NB4 (cell line): ENCODE measurements around the gene SELPLG.

Experiments
- MYC ChIP-seq: IDR thresholded peaks from 2 replicates; pipeline ENCODE4 v1.6.1; 2011; ENCODE audit warnings: low read depth, low read length
- POLR2A ChIP-seq: IDR thresholded peaks from 2 replicates; pipeline ENCODE4 v1.6.1; 2011; ENCODE audit warnings: mild to moderate bottlenecking; ENCODE audit not compliant: insufficient read length; ENCODE audit errors: extremely low read depth
- TF ChIP-seq, protein P1 (sequence below): IDR thresholded peaks from one replicate; pipeline ENCODE4 v1.5.1; 2012; ENCODE audit warnings: low read depth, low read length
- TF ChIP-seq, protein P2 (sequence below): IDR thresholded peaks from 2 replicates; pipeline ENCODE4 v1.6.1; 2011; ENCODE audit warnings: low read depth, low read length

GRCh38 chr12:108606492-108606891, 27.2 kb downstream of the SELPLG start:
- TF ChIP-seq, protein P1, sequence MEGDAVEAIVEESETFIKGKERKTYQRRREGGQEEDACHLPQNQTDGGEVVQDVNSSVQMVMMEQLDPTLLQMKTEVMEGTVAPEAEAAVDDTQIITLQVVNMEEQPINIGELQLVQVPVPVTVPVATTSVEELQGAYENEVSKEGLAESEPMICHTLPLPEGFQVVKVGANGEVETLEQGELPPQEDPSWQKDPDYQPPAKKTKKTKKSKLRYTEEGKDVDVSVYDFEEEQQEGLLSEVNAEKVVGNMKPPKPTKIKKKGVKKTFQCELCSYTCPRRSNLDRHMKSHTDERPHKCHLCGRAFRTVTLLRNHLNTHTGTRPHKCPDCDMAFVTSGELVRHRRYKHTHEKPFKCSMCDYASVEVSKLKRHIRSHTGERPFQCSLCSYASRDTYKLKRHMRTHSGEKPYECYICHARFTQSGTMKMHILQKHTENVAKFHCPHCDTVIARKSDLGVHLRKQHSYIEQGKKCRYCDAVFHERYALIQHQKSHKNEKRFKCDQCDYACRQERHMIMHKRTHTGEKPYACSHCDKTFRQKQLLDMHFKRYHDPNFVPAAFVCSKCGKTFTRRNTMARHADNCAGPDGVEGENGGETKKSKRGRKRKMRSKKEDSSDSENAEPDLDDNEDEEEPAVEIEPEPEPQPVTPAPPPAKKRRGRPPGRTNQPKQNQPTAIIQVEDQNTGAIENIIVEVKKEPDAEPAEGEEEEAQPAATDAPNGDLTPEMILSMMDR: no peak
- TF ChIP-seq POLR2A (no peak), MYC (no peak)
- TF ChIP-seq, protein P2, sequence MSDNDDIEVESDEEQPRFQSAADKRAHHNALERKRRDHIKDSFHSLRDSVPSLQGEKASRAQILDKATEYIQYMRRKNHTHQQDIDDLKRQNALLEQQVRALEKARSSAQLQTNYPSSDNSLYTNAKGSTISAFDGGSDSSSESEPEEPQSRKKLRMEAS: no peak
